Activated naive CD4-positive, alpha-beta T cell (primary cell): ENCODE data around the gene AKT1S1.
A peak's percentile ranks its signal among the peaks of the same experiment; 100 is the strongest.
"Not testable (repeated sequence)": the region's sequence is repeated elsewhere in the genome, so short reads cannot be mapped to it uniquely, and the experiment has no call there.

Source experiments
- DNase-seq, 4 experiments: peaks; one replicate each; lab custom pipeline; 2025; lab: John Stamatoyannopoulos, UW

Gene AKT1S1

GRCh38 chr19:49877020-49877878 lies at the start of gene AKT1S1, which contains the start of gene TBC1D17:
AKT1S1 (minus strand) TSS chr19:49877355; CDS start chr19:49873295, 4,060 bp downstream.
TBC1D17 (plus strand) TSS chr19:49877702; CDS start chr19:49877724, 22 bp downstream.
- DNase-seq: peak; percentile 87 to 97 (median 96)

GRCh38 chr19:49926515-49926914 lies 49.4 kb upstream of the AKT1S1 start:
- DNase-seq: no peak

GRCh38 chr19:49925486-49925885 lies 48.3 kb upstream of the AKT1S1 start:
- DNase-seq: no peak

- not testable (repeated sequence) for DNase-seq
Observed at GRCh38 chr19:49924881-49925210, 47.7 kb upstream of the AKT1S1 start.

- DNase-seq: no peak
Observed at GRCh38 chr19:49924004-49924880, 47.1 kb upstream of the AKT1S1 start.

- DNase-seq: no peak
Observed at GRCh38 chr19:49923055-49924003, 46.2 kb upstream of the AKT1S1 start.

GRCh38 chr19:49921871-49922795 lies 45.0 kb upstream of the AKT1S1 start:
- no peak for DNase-seq

GRCh38 chr19:49920624-49921363 lies 43.6 kb upstream of the AKT1S1 start:
- no peak for DNase-seq

- no peak for DNase-seq
Observed at GRCh38 chr19:49918089-49918488, 40.9 kb upstream of the AKT1S1 start.

- no peak for DNase-seq
Observed at GRCh38 chr19:49916839-49917733, 39.9 kb upstream of the AKT1S1 start.

GRCh38 chr19:49915271-49915670 lies 38.1 kb upstream of the AKT1S1 start:
- no peak for DNase-seq

GRCh38 chr19:49913720-49914119 lies 36.6 kb upstream of the AKT1S1 start:
- DNase-seq: no peak

GRCh38 chr19:49912965-49913685 lies 36.0 kb upstream of the AKT1S1 start:
- no peak for DNase-seq

GRCh38 chr19:49911381-49912145 lies 34.4 kb upstream of the AKT1S1 start:
- DNase-seq: no peak

GRCh38 chr19:49910179-49910578 lies 33.0 kb upstream of the AKT1S1 start:
- no peak for DNase-seq

- DNase-seq: no peak
Observed at GRCh38 chr19:49908480-49909420, 31.6 kb upstream of the AKT1S1 start.
